HFFc6 (cell line): ENCODE data around the gene APOBEC3B. TPM values are rescaled to one million over a fixed set of nuclear protein-coding genes. Genes with fewer than 3 reads are reported as not detected.

ENCODE experiments used
- DNase-seq: peaks from one replicate; pipeline ENCODE4 v3.0.0-alpha.2; 2018
- H3K27ac Mint-ChIP-seq: 2 replicates; pipeline ENCODE4 v1.8.0; 2020; ENCODE audit warnings: mild to moderate bottlenecking, mixed read lengths
- H3K27me3 Mint-ChIP-seq: 2 replicates; pipeline ENCODE4 v1.8.0; 2021; ENCODE audit warnings: mild to moderate bottlenecking, moderate library complexity, mixed read lengths; ENCODE audit not compliant: insufficient read depth
- H3K36me3 Mint-ChIP-seq: 2 replicates; pipeline ENCODE4 v1.8.0; 2021; ENCODE audit warnings: low read depth, mixed read lengths
- H3K4me1 Mint-ChIP-seq: 2 replicates; pipeline ENCODE4 v1.8.0; 2020; ENCODE audit warnings: low read depth, mixed read lengths
- H3K4me3 Mint-ChIP-seq: 2 replicates; pipeline ENCODE4 v1.8.0; 2020; ENCODE audit warnings: mild to moderate bottlenecking, moderate library complexity, mixed read lengths
- H3K9me3 Mint-ChIP-seq: 2 replicates; pipeline ENCODE4 v1.8.0; 2020; ENCODE audit warnings: mild to moderate bottlenecking, mixed read lengths
- total RNA-seq, 6 experiments: library from RNA; stranded (reverse); fragmentation: NEBNext Ultra II Directional; extraction: Animal tissue kit (Norgen Biotek cat#: 25700); gene quantifications; 2 replicates in 1 of 6; 3 replicates in 5 of 6; pipeline ENCODE4 v1.2.3, GENCODE V29; 2021
- TF ChIP-seq, protein P1 (sequence below): fragments of 200-600 bp; sonication (generic); IDR thresholded peaks from 2 replicates; pipeline ENCODE4 v1.5.0; 2021; ENCODE audit warnings: antibody characterized with exemption, mild to moderate bottlenecking

The APOBEC3B gene
- total RNA-seq, 6 experiments from 2014 or later = 14.9 to 44.2 (median 39.4) TPM

DNA sequence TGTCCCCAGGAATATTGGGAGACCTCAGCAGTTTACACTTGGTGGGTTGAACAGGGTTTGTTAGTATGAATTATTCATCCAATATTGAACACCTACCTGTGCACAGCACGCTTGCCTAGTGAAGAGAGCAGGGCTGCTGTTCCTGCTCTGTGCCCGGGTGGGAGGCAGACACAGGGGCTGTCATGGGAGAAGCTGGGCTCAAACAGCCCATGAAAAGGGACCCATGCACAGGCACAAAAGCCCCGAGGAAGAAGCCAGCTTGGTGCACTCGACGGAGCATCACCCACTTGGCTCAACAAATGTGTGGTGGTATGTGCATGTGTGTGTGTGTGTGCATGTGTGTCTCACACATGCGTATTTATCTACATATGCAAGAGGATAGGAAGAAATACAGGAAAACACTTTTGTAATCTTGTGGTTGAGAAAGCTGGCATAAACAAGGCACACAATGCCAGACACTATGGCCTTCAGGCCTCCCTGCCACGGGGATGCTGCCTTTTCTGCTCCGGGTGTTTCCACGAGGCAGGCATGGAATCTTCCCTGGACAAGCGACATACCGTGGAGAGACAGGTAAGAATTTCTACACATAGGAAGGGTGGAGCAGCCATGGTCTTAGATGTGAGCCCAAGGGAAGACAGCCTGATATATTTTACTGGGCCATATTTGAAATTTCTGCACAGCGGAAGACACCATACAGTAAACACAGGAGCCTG lies 29.7 kb upstream of the APOBEC3B start:
- Mint-ChIP-seq H3K36me3 (no peaks in the 10 kb centered on the region), H3K27me3 (peaks cover 58% of the 10 kb centered on the region), H3K27ac (no peak overlapping the region), H3K4me3 (no peak overlapping the region), H3K4me1 (no peaks in the 10 kb centered on the region), H3K9me3 (no peaks in the 10 kb centered on the region)
- no peak for DNase-seq
- TF ChIP-seq, protein P1, sequence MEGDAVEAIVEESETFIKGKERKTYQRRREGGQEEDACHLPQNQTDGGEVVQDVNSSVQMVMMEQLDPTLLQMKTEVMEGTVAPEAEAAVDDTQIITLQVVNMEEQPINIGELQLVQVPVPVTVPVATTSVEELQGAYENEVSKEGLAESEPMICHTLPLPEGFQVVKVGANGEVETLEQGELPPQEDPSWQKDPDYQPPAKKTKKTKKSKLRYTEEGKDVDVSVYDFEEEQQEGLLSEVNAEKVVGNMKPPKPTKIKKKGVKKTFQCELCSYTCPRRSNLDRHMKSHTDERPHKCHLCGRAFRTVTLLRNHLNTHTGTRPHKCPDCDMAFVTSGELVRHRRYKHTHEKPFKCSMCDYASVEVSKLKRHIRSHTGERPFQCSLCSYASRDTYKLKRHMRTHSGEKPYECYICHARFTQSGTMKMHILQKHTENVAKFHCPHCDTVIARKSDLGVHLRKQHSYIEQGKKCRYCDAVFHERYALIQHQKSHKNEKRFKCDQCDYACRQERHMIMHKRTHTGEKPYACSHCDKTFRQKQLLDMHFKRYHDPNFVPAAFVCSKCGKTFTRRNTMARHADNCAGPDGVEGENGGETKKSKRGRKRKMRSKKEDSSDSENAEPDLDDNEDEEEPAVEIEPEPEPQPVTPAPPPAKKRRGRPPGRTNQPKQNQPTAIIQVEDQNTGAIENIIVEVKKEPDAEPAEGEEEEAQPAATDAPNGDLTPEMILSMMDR = no peak

DNA sequence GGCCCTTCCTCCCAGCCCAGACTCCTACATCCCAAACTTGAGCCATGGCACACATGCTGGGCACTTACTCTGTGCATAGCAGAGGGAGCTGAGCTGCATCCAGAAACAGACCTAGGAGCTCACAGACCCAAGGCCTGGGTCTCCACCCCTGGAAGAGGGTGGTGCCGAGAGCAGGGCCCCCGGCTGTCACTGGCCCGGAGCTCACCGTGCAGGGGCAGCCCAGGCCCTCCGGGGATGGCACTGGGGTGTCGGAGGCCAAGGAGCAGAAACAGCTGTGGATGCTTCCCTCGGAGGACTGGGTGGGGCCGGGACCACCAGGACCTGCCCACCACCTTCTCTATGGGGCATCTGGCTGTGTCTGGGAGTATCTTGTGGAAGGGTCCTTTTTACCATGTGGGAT lies 29.1 kb upstream of the APOBEC3B start:
- peaks cover 56% of the 10 kb centered on the region for H3K27me3 Mint-ChIP-seq
- TF ChIP-seq, protein P1 = no peak
- no peak for DNase-seq
- no peak overlapping the region for H3K27ac Mint-ChIP-seq
- H3K4me3 Mint-ChIP-seq = no peak overlapping the region
- no peaks in the 10 kb centered on the region for H3K4me1 Mint-ChIP-seq
- H3K9me3 Mint-ChIP-seq = no peaks in the 10 kb centered on the region
- no peaks in the 10 kb centered on the region for H3K36me3 Mint-ChIP-seq

DNA sequence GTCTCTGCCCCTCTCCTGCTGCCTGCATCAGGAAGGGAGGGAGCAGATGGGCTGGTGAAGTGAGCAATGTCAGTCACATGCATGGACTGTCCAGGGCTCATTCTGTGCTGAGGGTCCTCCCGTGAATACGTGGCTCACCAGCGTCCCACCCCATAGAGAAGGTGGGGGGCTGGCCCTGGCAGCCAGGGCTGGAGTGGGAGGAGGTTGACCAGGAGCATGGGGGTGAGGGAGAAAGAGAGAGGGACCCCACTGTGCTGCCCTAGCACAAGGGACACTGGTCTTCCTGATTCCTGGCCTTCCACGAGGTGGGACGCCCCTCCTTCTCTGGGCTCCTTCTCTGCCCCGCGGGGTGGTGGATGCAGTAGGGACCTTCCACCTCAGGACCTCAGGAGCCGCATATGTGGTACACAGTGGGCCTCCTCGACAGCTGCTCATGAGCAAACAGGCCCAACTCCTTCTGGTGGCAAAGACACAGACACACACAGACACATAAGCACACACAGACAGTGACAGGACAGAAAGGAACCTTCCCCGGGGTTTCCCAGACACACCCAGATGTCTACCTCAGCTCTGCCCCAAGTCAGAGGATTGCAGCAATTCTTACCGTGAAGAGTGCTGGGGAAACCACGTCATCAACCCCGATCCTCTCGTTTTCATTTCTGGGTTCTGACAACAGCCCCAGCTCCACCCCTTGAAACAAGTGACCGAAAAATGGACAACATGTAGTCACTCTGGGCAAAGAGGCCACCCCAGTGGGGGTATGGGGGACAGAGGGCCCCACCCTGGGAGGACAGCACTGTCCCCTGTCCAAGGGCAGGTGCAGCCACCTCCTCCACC lies 28.4 kb upstream of the APOBEC3B start:
- H3K27ac Mint-ChIP-seq = no peak overlapping the region
- H3K4me1 Mint-ChIP-seq = no peaks in the 10 kb centered on the region
- TF ChIP-seq, protein P1 = no peak
- no peaks in the 10 kb centered on the region for H3K36me3 Mint-ChIP-seq
- DNase-seq = no peak
- H3K27me3 Mint-ChIP-seq = peaks cover 58% of the 10 kb centered on the region
- H3K9me3 Mint-ChIP-seq = no peaks in the 10 kb centered on the region
- no peak overlapping the region for H3K4me3 Mint-ChIP-seq

DNA sequence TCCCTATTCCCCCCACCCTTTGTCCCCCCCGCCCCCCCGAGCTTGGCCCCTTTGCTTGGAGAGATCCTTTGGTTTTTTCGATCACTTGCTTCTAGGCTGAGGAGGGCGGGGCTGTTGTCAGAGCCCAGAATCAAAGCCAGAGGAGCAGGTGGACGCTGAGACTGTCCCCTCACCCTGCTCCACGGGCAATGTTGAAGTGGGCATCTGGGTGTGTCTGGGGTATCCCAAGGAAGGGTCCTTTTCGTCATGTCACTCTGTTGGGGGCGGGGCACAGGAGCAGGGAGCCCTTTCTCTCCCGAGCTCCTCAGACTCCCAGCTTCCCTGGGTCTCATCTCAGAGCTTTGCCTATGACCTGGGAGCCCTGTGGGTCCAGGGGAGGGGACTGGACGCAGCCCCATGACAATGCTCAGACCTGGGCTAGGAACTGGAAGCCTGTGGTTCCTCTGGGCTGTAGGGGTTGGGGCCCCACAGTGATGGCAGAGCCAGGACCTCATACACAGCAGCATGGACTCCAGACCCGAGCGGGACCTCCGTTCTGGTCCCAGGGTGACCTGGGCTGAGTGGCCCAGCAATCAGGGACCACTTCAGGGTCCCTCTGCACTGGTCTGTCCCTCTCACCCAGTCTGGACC lies 27.6 kb upstream of the APOBEC3B start:
- H3K36me3 Mint-ChIP-seq = no peaks in the 10 kb centered on the region
- H3K4me3 Mint-ChIP-seq = no peak overlapping the region
- H3K9me3 Mint-ChIP-seq = no peaks in the 10 kb centered on the region
- peaks cover 58% of the 10 kb centered on the region for H3K27me3 Mint-ChIP-seq
- no peak overlapping the region for H3K27ac Mint-ChIP-seq
- no peak for DNase-seq
- no peaks in the 10 kb centered on the region for H3K4me1 Mint-ChIP-seq
- TF ChIP-seq, protein P1 = no peak

DNA sequence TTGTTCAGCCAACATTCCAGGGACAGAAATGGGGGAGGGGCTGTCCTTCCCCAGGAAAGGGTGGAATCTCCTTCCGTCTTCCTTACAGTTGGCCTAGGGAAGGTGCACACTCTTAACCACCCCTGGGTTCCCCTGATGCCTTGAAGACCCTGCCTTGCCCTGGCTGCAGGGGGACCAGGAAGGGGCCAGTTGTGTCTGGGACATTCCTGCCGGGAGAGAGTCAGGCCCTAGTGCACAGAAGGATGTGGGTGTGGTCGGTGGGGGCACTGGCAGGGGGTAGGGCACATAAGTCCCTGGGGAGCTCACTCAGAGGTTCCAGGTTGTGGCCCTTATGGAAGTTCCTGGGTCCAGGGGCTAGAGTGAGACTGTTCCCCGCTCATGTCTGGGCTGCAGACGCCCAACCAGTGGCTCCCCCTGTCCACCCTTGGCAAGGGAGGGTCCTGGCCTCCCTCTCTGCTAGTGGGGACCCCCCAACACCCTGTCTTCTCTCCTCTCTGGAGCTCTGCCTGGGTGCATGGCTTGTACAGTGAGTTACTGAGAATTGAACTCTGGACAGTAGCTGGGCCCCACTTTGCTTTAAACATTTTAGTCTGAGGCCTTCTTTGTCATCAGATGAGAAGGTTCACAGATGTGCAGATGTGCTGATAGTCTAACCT lies 26.8 kb upstream of the APOBEC3B start:
- H3K4me1 Mint-ChIP-seq = no peaks in the 10 kb centered on the region
- TF ChIP-seq, protein P1 = no peak
- H3K27me3 Mint-ChIP-seq = peaks cover 56% of the 10 kb centered on the region
- H3K27ac Mint-ChIP-seq = no peak overlapping the region
- H3K36me3 Mint-ChIP-seq = no peaks in the 10 kb centered on the region
- DNase-seq = no peak
- no peaks in the 10 kb centered on the region for H3K9me3 Mint-ChIP-seq
- H3K4me3 Mint-ChIP-seq = no peak overlapping the region
